HG03565 (cell line): ENCODE measurements around the gene CLDN22.

Source experiments
- ATAC-seq: cut with Tn5 transposase; IDR thresholded peaks from one replicate; pipeline ENCODE4 v1.9.1; 2021; ENCODE audit warnings: mild to moderate bottlenecking, moderate library complexity; ENCODE audit not compliant: unreplicated experiment

Gene CLDN22

DNA sequence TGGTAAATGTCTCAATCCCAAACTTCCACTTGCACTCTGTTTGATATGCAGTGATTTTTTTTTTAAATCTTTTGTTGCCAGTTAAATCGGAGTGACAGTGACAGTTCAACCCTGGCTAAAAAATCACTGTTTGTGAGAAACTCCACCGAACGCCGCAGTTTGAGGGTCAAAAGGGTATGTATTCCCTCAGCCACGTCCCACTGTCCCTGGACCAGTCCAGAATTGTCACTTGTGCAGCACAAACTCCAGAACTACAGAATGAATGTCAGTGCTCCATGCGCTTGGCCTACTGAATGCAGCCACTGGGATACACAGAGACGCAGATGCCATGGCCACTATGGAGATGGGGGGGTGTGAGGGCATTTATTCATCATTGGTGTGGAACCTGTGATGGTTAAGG, 34.2 kb downstream of the CLDN22 start:
- no peak for ATAC-seq

- no peak for ATAC-seq
These were observed 35.1 kb downstream of the CLDN22 start for GRCh38 chr4:183284965-183285364.

GRCh38 chr4:183284258-183284785, 35.8 kb downstream of the CLDN22 start:
- ATAC-seq = no peak

- no peak for ATAC-seq
These were observed 44.0 kb downstream of the CLDN22 start for GRCh38 chr4:183276106-183276505.

DNA sequence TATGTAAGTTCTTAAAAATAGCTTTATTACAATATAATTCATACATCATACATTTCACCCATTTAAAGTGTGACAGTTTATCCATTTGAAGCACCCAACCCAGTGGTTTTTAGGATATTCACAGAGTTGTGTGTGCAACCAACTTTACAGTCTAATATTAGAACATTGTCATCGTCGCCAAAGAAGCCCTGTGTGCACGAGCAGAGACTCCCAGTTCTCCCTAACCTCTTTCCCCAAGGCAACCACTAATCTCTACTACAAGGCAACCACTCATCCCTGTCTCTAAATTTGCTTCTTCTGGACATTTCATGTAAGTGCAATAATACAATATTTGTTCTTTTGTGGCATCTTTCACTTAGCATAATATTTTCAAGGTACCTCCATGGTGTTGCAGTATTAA, 47.7 kb downstream of the CLDN22 start:
- ATAC-seq = no peak

GRCh38 chr4:183268556-183268955, 51.5 kb downstream of the CLDN22 start:
- no peak for ATAC-seq
